Central memory CD8-positive, alpha-beta T cell (primary cell): ENCODE results near the gene SLC7A11.

ENCODE experiments used
- ATAC-seq: fragments of 150-1000 bp; cut with Tn5 transposase; replicated peaks from 2 replicates; pipeline ENCODE4 v1.10.0; 2022; ENCODE audit warnings: mild to moderate bottlenecking, moderate FRiP score, moderate number of reproducible peaks; ENCODE audit not compliant: poor library complexity, severe bottlenecking; ENCODE audit errors: extremely low read depth
- DNase-seq, 2 donors: peaks; one replicate each; pipeline ENCODE4 v3.0.0; 2021; ENCODE audit warnings: low spot score in 2 of 2
- H3K27ac Mint-ChIP-seq: one replicate; pipeline ENCODE4 v1.8.0; 2022; ENCODE audit warnings: low read depth, mild to moderate bottlenecking, moderate library complexity, mixed read lengths
- H3K27me3 Mint-ChIP-seq: one replicate; pipeline ENCODE4 v1.8.0; 2022; ENCODE audit warnings: mixed read lengths
- H3K36me3 Mint-ChIP-seq: one replicate; pipeline ENCODE4 v1.8.0; 2022; ENCODE audit warnings: mild to moderate bottlenecking, moderate library complexity, mixed read lengths; ENCODE audit not compliant: insufficient read depth
- H3K4me1 Mint-ChIP-seq: one replicate; pipeline ENCODE4 v1.8.0; 2022; ENCODE audit warnings: mixed read lengths
- H3K4me3 Mint-ChIP-seq: one replicate; pipeline ENCODE4 v1.8.0; 2022; ENCODE audit warnings: mild to moderate bottlenecking, moderate library complexity, mixed read lengths
- H3K9me3 Mint-ChIP-seq: one replicate; pipeline ENCODE4 v1.8.0; 2022; ENCODE audit warnings: mixed read lengths

Gene SLC7A11

GRCh38 chr4:138242076-138242833, at the start of gene SLC7A11:
SLC7A11 (minus strand) TSS chr4:138242349; CDS start chr4:138242069, 280 bp downstream.
- Mint-ChIP-seq H3K9me3 (no peaks in the 10 kb centered on the region), H3K27me3 (no peaks in the 10 kb centered on the region), H3K27ac (peak within 1 kb of the TSS; percentile 29), H3K4me1 (no peaks in the 10 kb centered on the region), H3K36me3 (no peaks in the 10 kb centered on the region), H3K4me3 (peak within 1 kb of the TSS; percentile 65)
- ATAC-seq (peak; percentile 84), DNase-seq (no peak)

- ATAC-seq (no peak), DNase-seq (no peak)
- Mint-ChIP-seq H3K27me3 (no peaks in the 10 kb centered on the region), H3K9me3 (no peaks in the 10 kb centered on the region), H3K36me3 (no peaks in the 10 kb centered on the region), H3K4me3 (no peak overlapping the region), H3K27ac (no peak overlapping the region), H3K4me1 (no peaks in the 10 kb centered on the region)
Observed at GRCh38 chr4:138291431-138291830, 49.3 kb upstream of the SLC7A11 start.

- H3K27ac Mint-ChIP-seq: no peak overlapping the region
Observed at GRCh38 chr4:138290805-138291204, 48.7 kb upstream of the SLC7A11 start.

GRCh38 chr4:138279286-138279685, 37.1 kb upstream of the SLC7A11 start:
- no peak overlapping the region for H3K4me3 Mint-ChIP-seq
- DNase-seq: no peak
- H3K36me3 Mint-ChIP-seq: no peaks in the 10 kb centered on the region
- no peak for ATAC-seq
- no peak overlapping the region for H3K27ac Mint-ChIP-seq
- no peaks in the 10 kb centered on the region for H3K27me3 Mint-ChIP-seq
- H3K9me3 Mint-ChIP-seq: peaks cover 12% of the 10 kb centered on the region
- H3K4me1 Mint-ChIP-seq: no peaks in the 10 kb centered on the region

More at GRCh38 chr4:138290805-138291204, 48.7 kb upstream of the SLC7A11 start:
- Mint-ChIP-seq H3K9me3 (no peaks in the 10 kb centered on the region), H3K4me1 (no peaks in the 10 kb centered on the region), H3K36me3 (no peaks in the 10 kb centered on the region), H3K4me3 (no peak overlapping the region), H3K27me3 (no peaks in the 10 kb centered on the region)
- DNase-seq (no peak), ATAC-seq (no peak)

GRCh38 chr4:138277133-138277532, 35.0 kb upstream of the SLC7A11 start:
- ATAC-seq: no peak
- Mint-ChIP-seq H3K4me1 (no peaks in the 10 kb centered on the region), H3K27ac (no peak overlapping the region), H3K4me3 (no peak overlapping the region), H3K36me3 (no peaks in the 10 kb centered on the region), H3K9me3 (peaks cover 12% of the 10 kb centered on the region), H3K27me3 (no peaks in the 10 kb centered on the region)
- DNase-seq: no peak

- H3K36me3 Mint-ChIP-seq: no peaks in the 10 kb centered on the region
- ATAC-seq (no peak), DNase-seq (no peak)
- H3K4me1 Mint-ChIP-seq: no peaks in the 10 kb centered on the region
- peaks cover 12% of the 10 kb centered on the region for H3K9me3 Mint-ChIP-seq
- no peaks in the 10 kb centered on the region for H3K27me3 Mint-ChIP-seq
- no peak overlapping the region for H3K27ac Mint-ChIP-seq
- H3K4me3 Mint-ChIP-seq: no peak overlapping the region
Observed at GRCh38 chr4:138275963-138276621, 33.9 kb upstream of the SLC7A11 start.

- Mint-ChIP-seq H3K4me1 (no peaks in the 10 kb centered on the region), H3K36me3 (no peaks in the 10 kb centered on the region), H3K27me3 (no peaks in the 10 kb centered on the region), H3K9me3 (peaks cover 12% of the 10 kb centered on the region), H3K27ac (no peak overlapping the region), H3K4me3 (no peak overlapping the region)
- DNase-seq (no peak), ATAC-seq (no peak)
Observed at GRCh38 chr4:138275216-138275615, 33.1 kb upstream of the SLC7A11 start.

GRCh38 chr4:138269175-138269574, 27.0 kb upstream of the SLC7A11 start:
- ATAC-seq: no peak
- Mint-ChIP-seq H3K9me3 (peaks cover 4% of the 10 kb centered on the region), H3K27ac (no peak overlapping the region), H3K4me3 (no peak overlapping the region), H3K4me1 (no peaks in the 10 kb centered on the region), H3K27me3 (no peaks in the 10 kb centered on the region), H3K36me3 (no peaks in the 10 kb centered on the region)
- no peak for DNase-seq

GRCh38 chr4:138267835-138268234, 25.7 kb upstream of the SLC7A11 start:
- ATAC-seq (no peak), DNase-seq (no peak)
- H3K4me3 Mint-ChIP-seq: no peak overlapping the region
- H3K27ac Mint-ChIP-seq: no peak overlapping the region
- no peaks in the 10 kb centered on the region for H3K4me1 Mint-ChIP-seq
- peaks cover 4% of the 10 kb centered on the region for H3K9me3 Mint-ChIP-seq
- no peaks in the 10 kb centered on the region for H3K36me3 Mint-ChIP-seq
- no peaks in the 10 kb centered on the region for H3K27me3 Mint-ChIP-seq

GRCh38 chr4:138266948-138267347, 24.8 kb upstream of the SLC7A11 start:
- no peak for DNase-seq
- no peaks in the 10 kb centered on the region for H3K4me1 Mint-ChIP-seq
- H3K9me3 Mint-ChIP-seq: peaks cover 4% of the 10 kb centered on the region
- ATAC-seq: no peak
- no peak overlapping the region for H3K4me3 Mint-ChIP-seq
- no peak overlapping the region for H3K27ac Mint-ChIP-seq
- no peaks in the 10 kb centered on the region for H3K36me3 Mint-ChIP-seq
- H3K27me3 Mint-ChIP-seq: no peaks in the 10 kb centered on the region

- ATAC-seq (no peak), DNase-seq (no peak)
- no peak overlapping the region for H3K27ac Mint-ChIP-seq
- H3K9me3 Mint-ChIP-seq: peaks cover 4% of the 10 kb centered on the region
- no peak overlapping the region for H3K4me3 Mint-ChIP-seq
- H3K4me1 Mint-ChIP-seq: no peaks in the 10 kb centered on the region
- H3K36me3 Mint-ChIP-seq: no peaks in the 10 kb centered on the region
- no peaks in the 10 kb centered on the region for H3K27me3 Mint-ChIP-seq
Observed at GRCh38 chr4:138263247-138263816, 21.2 kb upstream of the SLC7A11 start.

GRCh38 chr4:138262469-138262868, 20.3 kb upstream of the SLC7A11 start:
- no peak overlapping the region for H3K27ac Mint-ChIP-seq

GRCh38 chr4:138262030-138262429, 19.9 kb upstream of the SLC7A11 start:
- no peaks in the 10 kb centered on the region for H3K4me1 Mint-ChIP-seq
- no peaks in the 10 kb centered on the region for H3K27me3 Mint-ChIP-seq
- no peak overlapping the region for H3K27ac Mint-ChIP-seq
- no peak overlapping the region for H3K4me3 Mint-ChIP-seq
- no peaks in the 10 kb centered on the region for H3K36me3 Mint-ChIP-seq
- DNase-seq (no peak), ATAC-seq (no peak)
- peaks cover 4% of the 10 kb centered on the region for H3K9me3 Mint-ChIP-seq

More at GRCh38 chr4:138262469-138262868, 20.3 kb upstream of the SLC7A11 start:
- Mint-ChIP-seq H3K9me3 (peaks cover 4% of the 10 kb centered on the region), H3K36me3 (no peaks in the 10 kb centered on the region), H3K4me1 (no peaks in the 10 kb centered on the region), H3K4me3 (no peak overlapping the region), H3K27me3 (no peaks in the 10 kb centered on the region)
- ATAC-seq (no peak), DNase-seq (no peak)
